OCI-LY7 (cell line): ENCODE data around the gene MTAP.

ENCODE experiments used
- EZH2phosphoT487 ChIP-seq: fragments of 200-600 bp; sonication (generic); IDR thresholded peaks from 2 replicates; pipeline ENCODE4 v1.6.1; 2018; ENCODE audit warnings: low read depth, borderline replicate concordance, mild to moderate bottlenecking, mixed run types, antibody characterized with exemption, low read length, moderate library complexity, mixed read lengths
- TF ChIP-seq, protein P1 (sequence below): fragments of 200-600 bp; sonication (generic); conservative IDR thresholded peaks from 2 replicates; pipeline ENCODE4 v1.5.1; 2014; ENCODE audit warnings: mild to moderate bottlenecking, antibody characterized with exemption, low read length, moderate library complexity, mixed read lengths

DNA sequence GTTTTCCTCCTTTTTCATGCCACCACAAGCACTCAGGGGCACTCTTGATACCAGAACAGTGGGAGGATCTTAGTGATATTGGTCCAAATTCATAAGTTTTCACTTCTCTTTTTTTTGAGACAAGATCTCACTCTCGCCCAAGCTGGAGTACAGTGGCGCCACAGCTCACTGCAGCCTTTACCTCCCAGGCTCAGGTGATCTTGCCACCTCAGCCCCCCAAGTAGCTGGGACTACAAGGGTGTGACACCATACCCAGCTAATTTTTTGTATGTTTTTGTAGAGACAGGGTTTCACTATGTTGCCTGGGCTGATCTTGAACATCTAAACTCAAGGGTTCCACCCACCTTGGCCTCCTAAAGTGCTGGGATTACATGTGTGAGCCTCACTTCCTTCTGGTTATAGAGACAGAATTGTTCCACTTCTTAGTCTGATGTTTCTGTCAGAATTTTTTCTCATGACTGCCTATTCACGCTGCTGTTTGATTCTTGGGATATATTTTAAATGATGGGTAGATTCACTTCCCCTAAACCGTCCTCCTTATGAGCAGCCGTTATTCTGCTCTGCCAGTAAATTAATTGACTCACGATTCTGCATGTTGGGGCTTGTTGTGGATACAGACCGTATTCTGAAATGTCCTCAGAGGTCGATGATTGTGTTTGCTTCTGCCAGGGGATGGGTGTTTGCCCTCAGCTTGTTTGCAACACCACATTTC lies 30.8 kb downstream of the MTAP start:
- TF ChIP-seq, protein P1, sequence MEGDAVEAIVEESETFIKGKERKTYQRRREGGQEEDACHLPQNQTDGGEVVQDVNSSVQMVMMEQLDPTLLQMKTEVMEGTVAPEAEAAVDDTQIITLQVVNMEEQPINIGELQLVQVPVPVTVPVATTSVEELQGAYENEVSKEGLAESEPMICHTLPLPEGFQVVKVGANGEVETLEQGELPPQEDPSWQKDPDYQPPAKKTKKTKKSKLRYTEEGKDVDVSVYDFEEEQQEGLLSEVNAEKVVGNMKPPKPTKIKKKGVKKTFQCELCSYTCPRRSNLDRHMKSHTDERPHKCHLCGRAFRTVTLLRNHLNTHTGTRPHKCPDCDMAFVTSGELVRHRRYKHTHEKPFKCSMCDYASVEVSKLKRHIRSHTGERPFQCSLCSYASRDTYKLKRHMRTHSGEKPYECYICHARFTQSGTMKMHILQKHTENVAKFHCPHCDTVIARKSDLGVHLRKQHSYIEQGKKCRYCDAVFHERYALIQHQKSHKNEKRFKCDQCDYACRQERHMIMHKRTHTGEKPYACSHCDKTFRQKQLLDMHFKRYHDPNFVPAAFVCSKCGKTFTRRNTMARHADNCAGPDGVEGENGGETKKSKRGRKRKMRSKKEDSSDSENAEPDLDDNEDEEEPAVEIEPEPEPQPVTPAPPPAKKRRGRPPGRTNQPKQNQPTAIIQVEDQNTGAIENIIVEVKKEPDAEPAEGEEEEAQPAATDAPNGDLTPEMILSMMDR = no peak; the same call in 1 of the 2 replicates
- no peak for TF ChIP-seq EZH2phosphoT487
